ENCODE data around the gene GORASP2.
A peak's percentile ranks its signal among the peaks of the same experiment; 100 is the strongest.
"Not testable (repeated sequence)": the region's sequence is repeated elsewhere in the genome, so short reads cannot be mapped to it uniquely, and the experiment has no call there.

Gene GORASP2

DNA sequence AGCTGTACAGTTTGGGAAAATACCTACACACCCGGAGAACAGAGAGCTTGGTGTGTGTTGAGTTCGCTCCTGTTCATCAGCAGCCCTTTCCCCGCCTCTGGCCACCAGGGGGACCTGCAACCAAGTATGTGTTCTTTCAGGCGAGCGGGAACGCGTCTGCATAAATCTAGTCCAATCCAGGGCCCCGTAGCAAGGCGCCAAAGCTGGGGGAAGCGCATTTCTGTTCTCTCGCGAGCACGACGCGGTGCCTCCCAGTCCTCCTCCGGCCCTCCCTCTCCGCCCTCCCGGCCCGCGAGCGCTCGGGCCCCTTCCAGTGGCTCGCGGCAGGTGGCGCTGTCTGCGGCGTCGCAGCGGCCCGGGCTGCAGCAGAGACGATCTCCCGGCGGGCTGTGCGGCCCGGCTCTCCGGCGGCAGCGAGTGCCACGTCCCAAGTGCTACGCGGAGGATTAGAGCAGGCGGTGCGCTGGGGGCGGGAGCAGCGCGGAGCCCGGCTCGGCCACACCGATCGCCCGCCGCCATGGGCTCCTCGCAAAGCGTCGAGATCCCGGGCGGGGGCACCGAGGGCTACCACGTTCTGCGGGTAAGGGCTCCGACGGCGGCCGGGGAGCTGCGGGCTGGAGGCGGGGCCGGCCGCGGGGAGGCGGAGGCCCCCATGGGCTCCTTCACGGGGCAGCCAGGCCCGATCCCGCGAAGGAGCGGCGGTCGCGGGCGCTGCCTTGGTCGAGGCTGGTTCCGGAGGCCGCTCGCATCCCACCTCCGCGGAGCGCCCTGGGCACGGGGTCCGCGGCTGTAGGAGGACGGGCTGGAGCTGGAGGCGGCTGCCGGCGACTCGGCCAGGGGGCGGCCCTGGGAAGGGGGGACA lies at the start of gene GORASP2:
Gene GORASP2 (plus strand): TSS at position 430 of the 862 bp plus-strand sequence. CDS start 88 bp downstream, at position 518.
- DNase-seq (ENCODE audit: low spot score), result peak; percentile 99

DNA sequence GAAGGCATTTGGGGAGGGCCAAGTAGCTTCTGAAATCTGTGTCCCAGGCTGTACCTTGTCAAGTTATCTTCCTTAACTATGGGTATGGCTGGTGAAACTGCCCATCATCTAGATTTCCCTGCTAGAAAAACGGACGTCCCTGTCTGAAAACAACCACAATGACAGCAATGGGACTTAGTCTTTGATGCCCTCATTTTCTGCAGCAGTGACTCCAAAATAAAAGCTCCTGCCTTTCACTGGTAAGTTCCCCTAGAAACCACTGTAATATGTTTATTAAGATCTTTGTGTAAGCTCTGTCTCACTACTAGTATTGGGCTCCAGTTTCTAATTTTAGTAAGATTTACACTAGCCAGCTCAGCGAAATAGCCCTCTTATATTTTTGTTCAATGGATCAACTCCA lies 47.2 kb upstream of the GORASP2 start:
- no peak for DNase-seq (ENCODE audit: low spot score)

DNA sequence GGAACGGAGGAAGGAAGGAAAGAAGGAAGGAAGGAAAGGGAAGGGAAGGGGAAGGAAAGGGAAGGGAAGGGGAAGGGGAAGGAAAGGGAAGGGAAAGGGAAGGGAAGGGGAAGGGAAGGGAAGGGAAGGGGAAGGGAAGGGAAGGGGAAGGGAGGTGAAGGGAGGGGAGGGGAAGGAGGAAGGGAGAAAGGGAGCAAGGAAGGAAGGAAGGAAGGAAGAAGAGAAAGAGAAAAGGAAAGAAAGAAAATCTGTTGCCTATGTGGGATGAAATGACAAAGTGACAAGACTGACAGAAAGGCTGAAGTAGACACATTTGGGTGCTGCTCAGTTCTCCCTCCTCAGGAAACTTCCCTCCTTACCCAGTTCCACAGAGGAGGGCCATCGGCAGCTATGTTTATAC lies 46.3 kb upstream of the GORASP2 start:
- DNase-seq (ENCODE audit: low spot score), result no peak

DNA sequence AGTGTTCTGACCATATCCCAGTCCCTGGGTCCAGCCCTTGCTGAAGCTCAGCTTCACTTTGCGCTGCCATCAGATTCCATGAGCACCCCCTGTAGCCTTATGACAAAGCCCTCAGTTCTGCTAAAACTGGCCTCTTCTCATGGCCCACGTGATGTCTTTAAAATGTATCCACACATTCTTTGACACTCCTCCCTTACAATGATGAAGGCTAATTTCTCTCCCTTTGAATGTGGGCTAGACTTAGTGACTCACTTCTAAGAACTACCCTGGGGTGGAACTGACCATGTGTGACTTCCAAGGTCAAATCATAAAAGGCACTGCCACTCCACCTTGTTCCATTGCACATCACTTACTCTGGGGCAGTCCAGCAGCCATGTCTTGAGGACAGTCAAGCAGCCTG lies 45.4 kb upstream of the GORASP2 start:
- DNase-seq (ENCODE audit: low spot score), result no peak

DNA sequence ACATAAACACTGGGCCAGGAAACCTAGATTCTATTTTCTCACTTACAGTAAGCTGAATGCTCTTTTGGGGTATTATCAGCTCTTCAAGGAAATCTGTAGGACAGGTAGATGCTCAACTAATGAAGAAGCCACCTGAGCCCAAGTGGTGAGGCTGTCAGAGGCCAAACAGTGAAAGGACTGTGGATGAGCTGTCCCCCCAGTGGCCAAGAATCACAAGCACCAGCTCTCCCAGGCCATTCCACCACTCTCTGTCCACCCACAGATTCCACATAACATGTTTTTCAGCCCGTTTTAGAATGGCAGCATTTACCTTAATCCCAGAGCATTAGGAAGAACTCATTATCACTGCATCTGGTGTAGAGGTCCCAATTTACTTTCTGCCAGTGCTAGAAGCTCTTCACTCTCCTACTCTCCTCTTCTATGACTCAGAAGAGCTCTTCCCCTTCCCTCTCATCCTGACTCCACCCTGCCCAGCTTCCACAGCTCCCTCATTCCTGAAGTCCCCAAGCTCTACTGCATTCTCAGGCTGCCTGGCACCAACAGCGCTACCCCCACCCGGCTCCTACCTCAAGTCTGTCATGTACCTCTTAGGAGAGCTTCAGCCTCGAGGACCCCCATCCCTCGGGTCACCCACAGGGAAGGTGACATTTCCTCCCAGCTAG lies 43.8 kb upstream of the GORASP2 start:
- no peak for DNase-seq (ENCODE audit: low spot score)

DNA sequence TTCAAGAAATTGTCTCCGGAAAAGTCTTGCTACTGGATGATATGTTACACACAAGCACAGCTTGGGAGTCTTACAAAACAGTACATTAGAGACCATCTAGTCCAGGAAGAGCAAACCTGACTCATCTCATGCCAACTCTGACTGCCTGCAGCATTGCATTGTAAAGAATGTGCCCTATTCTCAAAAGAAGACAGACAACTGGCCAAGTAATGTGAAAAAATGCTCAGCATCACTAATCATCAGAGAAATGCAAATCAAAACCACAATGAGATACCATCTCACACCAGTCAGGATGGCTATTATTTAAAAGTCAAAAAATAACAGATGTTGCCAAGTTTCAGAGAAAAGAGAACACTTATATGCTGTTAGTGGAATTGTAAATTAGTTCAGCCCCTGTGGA lies 42.7 kb upstream of the GORASP2 start:
- no peak for DNase-seq (ENCODE audit: low spot score)

DNA sequence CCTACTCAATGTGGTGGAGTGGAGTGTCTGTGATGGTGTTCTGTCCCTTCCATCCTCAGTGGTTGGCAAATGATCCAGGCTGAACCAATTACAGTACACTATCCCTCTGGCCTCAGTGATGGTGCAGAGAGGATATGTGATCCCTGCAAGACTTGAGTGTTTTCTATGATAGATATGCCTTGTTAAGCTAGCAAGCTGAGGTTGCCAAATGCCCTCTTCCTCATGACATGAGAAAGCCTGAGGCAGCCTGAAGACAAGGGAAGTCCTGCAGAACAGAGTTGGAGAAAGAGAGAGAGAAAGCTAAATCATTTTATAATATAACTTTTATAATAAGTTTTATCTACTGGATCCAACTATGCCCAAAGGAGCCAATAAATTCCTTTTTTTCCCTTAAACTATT lies 41.6 kb upstream of the GORASP2 start:
- no peak for DNase-seq (ENCODE audit: low spot score)

DNA sequence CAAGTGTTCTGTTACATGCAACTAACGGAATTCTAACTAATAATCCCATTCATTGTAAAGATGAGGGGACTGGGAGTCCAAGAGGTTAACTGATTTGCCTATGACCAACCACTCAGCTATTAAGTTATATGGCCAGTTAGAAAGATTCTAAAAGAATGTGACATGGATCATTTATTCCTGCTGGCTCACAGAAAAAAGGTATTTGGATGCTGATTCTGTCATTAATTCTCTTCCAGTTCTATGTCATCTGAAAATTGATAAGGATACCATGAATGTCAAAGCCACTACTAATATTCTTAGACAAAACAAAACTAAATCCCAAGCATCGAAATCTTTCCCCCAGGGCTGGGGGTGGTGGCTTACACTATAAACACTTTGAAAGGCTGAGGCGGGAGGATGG lies 41.2 kb upstream of the GORASP2 start:
- no peak for DNase-seq (ENCODE audit: low spot score)

DNA sequence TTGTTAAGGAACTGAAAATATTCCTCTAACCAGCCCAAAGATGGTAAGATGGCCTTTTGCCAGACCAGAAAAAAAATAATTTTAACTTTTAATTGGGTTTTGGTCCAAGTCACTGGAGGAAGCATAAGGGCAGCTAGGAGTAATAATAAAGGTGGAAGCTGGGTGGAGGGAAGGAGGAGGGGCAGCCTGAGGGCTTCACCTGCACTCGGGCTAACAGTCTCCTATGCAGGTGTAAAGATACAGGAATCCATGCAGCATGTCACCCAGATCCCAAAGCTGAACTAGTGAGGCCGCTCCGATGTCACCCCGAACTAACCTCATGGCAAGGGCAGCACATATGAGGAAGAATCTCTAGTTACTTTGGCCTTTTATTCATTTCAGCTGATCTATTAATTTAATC lies 37.2 kb upstream of the GORASP2 start:
- DNase-seq (ENCODE audit: low spot score), result no peak

DNA sequence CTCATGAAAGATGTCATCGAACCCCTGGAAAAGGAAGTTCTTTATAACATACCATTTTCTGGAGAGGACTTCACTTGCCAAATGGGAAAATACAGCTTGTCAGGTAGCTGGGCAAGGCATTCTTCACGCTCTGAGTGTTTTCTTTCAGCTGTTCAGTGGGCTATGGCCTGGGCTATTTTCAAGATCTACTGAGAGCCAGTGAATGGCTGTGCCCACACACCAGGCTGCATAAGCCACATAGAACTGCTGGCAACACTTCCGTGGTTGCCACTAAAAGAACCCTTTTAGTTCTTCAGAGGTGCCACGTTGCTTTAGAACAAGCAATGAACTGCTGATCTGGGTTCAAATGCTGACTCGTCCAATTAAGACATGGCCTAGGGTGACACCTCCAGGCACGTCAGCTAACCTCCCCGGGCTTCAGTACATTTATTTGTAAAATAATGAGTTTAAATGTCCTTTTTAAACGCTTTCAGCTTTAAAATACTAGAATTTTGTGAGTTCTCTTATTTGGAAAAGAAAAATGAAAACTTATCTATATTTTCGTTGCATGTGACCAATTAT lies 36.6 kb upstream of the GORASP2 start:
- DNase-seq (ENCODE audit: low spot score), result no peak

DNA sequence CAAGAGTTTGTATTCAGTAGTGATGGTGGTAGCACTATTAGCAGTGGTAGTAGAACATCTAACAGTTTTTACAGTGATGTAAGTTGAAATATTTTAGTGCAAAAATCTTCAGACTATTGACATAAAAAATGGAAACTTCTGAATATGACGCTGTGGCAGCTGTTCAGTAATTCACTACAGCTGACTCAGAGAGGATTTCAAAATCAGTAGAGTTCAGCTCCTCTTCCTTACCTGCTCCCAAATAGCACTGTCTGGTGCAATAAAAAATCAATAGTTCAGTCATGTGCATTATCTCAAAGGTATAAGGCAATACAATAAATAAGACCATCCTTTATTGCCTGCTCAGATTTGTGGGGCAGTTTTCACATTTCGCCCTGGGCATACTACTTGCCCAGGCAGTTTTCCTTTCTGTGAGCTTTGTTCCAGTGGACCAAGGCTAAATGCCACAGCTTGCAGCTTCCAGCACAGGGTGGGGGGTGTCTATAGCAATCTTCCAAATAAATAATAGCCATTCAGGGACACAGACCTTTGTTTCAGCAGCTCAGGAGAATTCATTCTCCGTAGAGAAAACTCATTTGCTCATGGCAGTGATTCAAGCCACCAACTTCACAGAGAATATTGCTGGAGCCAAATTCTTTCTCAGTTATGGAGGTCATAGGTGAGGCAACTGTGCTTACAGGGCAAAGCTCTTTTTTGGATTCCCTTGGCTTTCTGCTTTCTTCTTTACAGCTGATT lies 33.9 kb upstream of the GORASP2 start:
- no peak for DNase-seq (ENCODE audit: low spot score)

DNA sequence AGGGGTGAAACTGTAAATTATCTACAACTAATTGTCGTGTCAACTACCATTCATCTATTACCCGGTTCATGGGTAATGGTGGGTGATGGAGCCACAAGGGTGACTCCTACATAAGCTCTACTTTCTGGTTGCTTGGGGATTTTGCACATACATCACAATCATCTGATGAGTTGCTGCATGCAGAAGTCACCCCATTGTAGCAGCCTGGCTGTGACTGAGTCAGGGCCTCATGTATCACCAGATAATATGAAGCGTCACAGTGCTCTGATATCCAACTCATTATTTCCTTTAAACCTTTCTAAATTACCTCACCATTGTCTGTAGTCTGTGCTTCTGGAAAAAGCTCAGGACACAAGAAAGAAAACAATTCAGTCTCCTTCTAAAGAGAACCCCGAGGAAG lies 32.4 kb upstream of the GORASP2 start:
- no peak for DNase-seq (ENCODE audit: low spot score)

DNA sequence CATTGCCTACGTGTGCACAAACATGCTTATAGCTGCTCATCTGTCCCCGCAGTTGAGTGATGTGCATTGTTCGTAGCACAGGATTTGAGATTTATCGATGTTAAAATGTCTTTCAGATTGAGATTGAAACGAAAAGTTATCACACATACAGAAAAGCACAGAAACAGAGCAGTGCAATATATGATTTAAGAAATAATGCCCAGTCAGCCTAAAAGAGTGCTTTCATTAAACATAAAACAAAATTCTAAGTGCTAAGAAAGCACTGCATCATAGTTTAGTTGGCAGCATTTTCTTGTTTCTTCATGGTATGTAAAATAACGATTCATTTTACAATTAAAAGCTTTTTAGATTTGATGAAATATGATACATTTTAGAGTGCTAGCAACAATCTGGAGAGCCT lies 31.9 kb upstream of the GORASP2 start:
- no peak for DNase-seq (ENCODE audit: low spot score)

DNA sequence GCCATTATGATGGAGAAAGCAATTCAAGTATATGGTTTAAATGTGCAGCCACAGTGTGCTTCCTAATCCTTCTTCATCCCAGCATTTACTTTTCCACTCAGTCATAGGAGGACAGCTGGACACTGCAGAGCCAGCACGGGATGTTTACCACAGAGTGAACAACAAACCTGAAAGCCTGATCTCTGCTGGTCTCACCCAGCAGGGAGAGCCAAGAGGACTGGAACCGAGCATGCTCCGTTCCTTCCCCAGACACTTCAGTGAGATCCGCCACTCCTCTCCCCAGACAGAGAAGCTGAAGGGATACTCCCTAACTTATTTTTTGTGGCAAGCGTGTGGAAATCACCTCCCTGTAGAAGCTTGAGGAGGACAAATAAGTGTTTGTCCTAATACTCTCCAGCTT lies 23.2 kb upstream of the GORASP2 start:
- DNase-seq (ENCODE audit: low spot score), result no peak

DNA sequence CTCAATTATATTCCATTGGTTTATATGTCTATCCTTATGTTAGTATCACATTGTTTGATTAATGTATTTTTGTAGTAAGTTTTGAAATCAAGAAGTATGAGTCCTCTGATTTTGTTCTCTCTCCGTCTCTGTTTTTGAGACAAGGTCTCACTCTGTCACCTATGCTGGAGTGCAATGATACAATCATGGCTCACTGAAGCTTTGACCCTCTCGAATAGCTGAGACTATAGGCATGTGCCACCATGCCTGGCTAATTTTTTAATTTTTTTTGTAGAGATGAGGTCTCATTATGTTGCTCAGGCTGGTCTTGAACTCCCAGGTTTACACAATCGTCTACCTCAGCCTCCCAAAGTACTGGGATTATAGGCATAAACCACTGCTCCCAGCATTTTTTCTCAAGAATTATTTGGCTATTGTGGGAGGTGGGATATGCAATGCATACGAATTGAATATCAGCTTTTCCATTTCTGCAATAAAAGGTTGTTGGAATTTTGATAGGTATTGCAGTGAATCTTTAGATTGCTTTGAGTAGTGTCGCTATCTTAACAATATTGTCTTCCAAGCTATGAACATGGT lies 17.7 kb upstream of the GORASP2 start:
- no peak for DNase-seq (ENCODE audit: low spot score)

DNA sequence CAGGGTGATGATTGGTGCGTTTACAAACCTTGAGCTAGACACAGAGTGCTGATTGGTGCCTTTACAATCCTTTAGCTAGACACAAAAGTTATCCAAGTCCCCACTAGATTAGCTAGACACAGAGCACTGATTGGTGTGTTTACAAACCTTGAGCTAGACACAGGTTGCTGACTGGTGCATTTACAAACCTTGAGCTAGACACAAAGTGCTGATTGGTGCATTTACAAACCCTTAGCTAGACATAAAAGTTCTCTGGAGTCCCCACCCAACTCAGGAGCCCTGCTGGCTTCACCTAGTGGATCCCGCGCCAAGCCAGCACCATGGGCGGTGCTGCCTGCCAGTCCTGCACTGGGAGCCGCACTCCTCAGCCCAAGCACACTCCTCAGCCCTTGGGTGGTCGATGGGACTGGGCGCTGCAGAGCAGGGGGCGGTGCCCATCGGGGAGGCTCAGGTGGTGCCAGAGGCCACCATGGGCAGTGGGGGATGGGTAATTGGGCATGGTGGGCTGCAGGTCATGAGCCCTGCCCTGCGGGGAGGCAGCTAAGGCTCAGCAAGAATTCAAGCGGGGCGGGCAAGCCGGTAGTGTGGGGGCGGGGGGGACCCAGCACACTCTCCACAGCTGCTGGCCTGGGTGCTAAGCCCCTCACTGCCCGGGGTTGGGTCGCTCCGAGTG lies 13.9 kb upstream of the GORASP2 start:
- DNase-seq (ENCODE audit: low spot score), result not testable (repeated sequence)

DNA sequence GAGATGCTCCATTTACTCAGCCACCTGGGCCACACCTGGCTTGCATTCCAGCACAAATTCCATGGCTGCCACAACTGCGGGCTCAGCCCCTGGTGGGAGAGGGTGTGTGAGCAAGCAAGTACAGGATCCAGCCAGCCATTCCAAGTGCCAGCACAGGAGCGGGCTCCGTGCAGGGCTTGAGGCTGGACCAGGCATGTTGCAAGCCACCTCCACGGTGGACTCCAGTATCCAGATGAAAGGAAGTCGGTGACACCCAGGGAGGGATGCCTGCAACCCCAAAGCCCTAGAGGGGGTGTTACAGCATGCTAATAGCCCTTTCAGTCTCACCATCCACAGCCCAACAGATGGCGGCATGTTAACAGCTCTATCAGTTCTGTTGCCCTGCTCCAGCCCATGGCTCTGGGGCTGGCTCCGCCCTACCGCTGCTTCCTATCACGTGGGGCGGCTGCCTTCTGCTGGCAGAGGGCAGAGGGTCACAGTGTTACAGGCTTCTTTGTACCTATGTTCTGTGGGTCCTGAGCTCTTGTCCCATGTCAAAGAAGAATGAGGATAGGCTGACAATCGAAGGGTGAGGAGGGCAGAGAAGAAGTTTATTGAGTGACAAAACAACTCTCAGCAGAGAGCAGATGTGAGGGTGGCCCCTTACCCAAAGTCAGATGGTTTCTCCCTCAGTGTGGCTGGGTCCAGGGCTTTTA lies 11.7 kb upstream of the GORASP2 start:
- DNase-seq (ENCODE audit: low spot score), result no peak

DNA sequence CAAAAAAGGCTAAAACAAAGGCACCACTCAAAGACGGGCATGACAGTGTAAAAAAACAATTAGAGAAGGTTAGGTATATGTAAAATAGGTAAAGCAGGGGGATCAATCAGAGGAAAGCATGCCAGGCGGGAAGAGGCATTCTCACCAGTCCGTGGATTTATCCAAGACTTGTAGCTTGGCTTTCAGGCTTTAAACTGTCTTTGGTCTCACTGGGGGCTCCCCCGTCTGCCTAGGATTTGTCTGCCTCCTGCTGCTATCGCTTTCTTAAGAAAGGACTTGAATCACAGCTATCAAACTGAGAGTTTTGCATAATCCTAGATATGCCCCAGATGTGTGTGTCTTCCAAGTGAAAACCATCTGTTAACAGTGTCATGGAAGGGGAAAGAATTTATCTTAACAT lies 11.1 kb upstream of the GORASP2 start:
- no peak for DNase-seq (ENCODE audit: low spot score)

DNA sequence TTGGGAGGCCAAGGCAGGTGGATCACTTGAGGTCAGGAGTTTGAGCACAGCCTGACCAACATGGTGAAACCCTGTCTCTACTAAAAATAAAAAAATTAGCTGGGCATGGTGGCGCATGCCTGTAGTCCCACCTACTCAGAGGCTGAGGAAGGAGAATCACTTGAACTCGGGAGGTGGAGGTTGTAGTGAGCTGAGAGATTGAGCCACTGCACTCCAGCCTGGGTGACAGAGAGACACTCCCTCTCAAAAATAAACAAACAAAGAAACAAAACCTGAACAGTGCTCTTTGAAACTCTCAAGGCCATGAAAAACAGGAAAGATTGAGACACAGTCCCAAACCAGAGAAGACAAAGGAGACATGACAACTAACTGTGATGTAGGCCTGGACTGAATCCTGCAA lies 7.2 kb upstream of the GORASP2 start:
- DNase-seq (ENCODE audit: low spot score), result not testable (repeated sequence)

DNA sequence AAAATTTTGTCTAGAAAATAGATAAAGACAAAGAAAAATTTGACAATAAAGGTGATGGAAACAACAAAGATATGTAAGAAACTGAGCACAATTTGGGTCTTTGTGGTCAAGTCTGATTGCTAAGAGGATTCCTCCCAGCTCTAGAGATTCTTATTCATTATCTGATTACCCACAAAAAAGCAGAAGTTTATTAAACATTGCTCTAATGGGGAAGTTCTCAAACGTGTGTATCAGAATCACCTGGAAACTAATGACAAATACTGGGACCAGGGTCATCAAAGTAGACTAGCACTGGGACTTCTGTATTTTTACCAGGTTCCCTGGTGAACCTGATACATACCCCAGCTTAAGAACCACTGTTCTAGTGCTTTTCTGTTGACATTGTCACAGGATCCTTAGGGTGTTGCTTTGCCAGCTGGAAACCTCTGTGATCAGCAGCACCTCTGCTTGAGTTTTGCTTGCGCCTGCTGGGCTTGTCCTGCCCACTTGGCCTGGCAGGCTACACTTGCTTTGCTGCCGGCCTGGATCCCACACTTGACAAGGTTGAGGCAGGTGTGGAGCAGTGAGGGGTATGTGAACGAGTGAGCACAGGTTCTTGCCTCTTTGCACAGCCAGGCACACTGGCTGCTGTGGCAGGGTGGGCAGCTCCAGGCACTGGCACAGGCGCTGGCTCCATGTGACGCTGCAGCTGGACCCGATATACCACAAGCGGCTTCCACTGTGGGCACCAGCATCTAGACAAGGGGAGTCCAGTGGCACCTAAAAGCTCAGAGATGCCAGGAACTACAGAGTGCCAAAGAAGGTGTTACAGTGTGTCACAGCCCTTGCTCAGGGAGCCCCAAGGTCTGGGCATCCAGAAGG lies 6.2 kb upstream of the GORASP2 start:
- no peak for DNase-seq (ENCODE audit: low spot score)

All from CD4-positive, alpha-beta T cell treated with Interleukin-15 for 4 hours (primary cell).